ENCODE measurements around the gene GALNT6. TPM values are rescaled to one million over a fixed set of nuclear protein-coding genes. Genes with fewer than 3 reads are reported as not detected.

The GALNT6 gene
- total and polyA plus RNA-seq, 2 of the 13 experiments (the other 11 are each of a cell fraction or from before 2014, with no cell fraction given), result 1.0 to 1.1 TPM

DNA sequence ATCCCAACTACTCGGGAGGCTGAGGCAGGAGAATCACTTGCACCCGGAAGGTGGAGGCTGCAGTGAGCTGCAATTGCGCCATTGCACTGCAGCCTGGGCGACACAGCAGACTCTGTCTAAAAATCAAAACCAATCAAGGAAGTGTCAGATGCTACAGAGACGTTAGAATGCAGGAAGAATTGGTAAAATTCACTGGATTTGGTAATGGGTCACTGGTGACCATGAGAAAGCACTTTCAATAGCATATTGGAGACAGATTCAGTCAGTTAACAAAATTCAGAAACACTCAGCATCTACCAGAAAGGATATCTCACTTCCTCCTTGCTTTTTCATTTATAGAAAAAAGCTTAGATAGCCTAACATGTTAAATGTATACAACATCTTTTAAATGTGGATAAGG lies 84.7 kb downstream of the GALNT6 start:
- WGBS (ENCODE audit: low lambda C conversion rate), result 58% methylated on average over 5 of the region's 5 CpGs
- Histone ChIP-seq H3K9ac (ENCODE audit: insufficient read depth, low read depth, low read length) (no peak overlapping the region), H3K4me2 (ENCODE audit: low read depth, low read length) (no peak overlapping the region), H3K9me3 (ENCODE audit: low read length) (no peaks in the 10 kb centered on the region), H2AFZ (ENCODE audit: low read length) (no peak overlapping the region), H3K4me1 (ENCODE audit: insufficient read depth, low read length) (no peaks in the 10 kb centered on the region), H3K79me2 (ENCODE audit: insufficient read depth, low read length) (no peaks in the 10 kb centered on the region), H4K20me1 (ENCODE audit: insufficient read depth, low read length) (no peaks in the 10 kb centered on the region), H3K36me3 (replicated peaks in 1 of 2; ENCODE audit: control insufficient read depth in 1 of 2, insufficient read depth in 2 of 2, low read length in 2 of 2) (no peaks in the 10 kb centered on the region), H3K27ac (ENCODE audit: extremely low read length, insufficient read depth, low read length) (no peak overlapping the region), H3K4me3 (replicated peaks in 1 of 3; ENCODE audit: insufficient read depth in 1 of 3, low read depth in 2 of 3, low read length in 3 of 3) (no peak overlapping the region), H3K27me3 (ENCODE audit: control insufficient read depth in 1 of 2, insufficient read depth in 2 of 2, low read length in 2 of 2) (peaks cover 2 to 5% of the 10 kb centered on the region in 2 experiments; a peak in 2 of 5 replicates)
- FAIRE-seq (no peak), DNase-seq (ENCODE audit: low spot score) (no peak), ATAC-seq (no peak)
- POLR2A ChIA-PET, result no interaction called here
- intact Hi-C loops (cut with micrococcal nuclease; ENCODE audit: unreplicated experiment), result no loop called here
- no peak for TF ChIP-seq ZC3H13 (CRISPR knock-in tag; IDR thresholded peaks at IDR 0.05)
- TF ChIP-seq ZNF615 (CRISPR knock-in tag; IDR thresholded peaks at IDR 0.05; ENCODE audit: borderline replicate concordance), result no peak
- TF ChIP-seq, protein P1, sequence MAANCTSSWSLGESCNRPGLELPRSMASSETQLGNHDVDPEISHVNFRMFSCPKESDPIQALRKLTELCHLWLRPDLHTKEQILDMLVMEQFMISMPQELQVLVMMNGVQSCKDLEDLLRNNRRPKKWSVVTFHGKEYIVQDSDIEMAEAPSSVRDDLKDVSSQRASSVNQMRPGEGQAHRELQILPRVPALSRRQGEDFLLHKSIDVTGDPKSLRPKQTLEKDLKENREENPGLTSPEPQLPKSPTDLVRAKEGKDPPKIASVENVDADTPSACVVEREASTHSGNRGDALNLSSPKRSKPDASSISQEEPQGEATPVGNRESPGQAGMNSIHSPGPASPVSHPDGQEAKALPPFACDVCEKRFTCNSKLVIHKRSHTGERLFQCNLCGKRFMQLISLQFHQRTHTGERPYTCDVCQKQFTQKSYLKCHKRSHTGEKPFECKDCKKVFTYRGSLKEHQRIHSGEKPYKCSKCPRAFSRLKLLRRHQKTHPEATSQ (CRISPR knock-in tag; IDR thresholded peaks at IDR 0.05; ENCODE audit: borderline replicate concordance), result no peak
- TF ChIP-seq, protein P2, sequence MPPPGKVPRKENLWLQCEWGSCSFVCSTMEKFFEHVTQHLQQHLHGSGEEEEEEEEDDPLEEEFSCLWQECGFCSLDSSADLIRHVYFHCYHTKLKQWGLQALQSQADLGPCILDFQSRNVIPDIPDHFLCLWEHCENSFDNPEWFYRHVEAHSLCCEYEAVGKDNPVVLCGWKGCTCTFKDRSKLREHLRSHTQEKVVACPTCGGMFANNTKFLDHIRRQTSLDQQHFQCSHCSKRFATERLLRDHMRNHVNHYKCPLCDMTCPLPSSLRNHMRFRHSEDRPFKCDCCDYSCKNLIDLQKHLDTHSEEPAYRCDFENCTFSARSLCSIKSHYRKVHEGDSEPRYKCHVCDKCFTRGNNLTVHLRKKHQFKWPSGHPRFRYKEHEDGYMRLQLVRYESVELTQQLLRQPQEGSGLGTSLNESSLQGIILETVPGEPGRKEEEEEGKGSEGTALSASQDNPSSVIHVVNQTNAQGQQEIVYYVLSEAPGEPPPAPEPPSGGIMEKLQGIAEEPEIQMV (CRISPR knock-in tag; IDR thresholded peaks at IDR 0.05; ENCODE audit: low read depth), result no peak
- no peak for TF ChIP-seq RCOR2 (CRISPR knock-in tag; IDR thresholded peaks at IDR 0.05)
- TF ChIP-seq POGZ (CRISPR knock-in tag; IDR thresholded peaks at IDR 0.05), result no peak
- TF ChIP-seq, protein P3, sequence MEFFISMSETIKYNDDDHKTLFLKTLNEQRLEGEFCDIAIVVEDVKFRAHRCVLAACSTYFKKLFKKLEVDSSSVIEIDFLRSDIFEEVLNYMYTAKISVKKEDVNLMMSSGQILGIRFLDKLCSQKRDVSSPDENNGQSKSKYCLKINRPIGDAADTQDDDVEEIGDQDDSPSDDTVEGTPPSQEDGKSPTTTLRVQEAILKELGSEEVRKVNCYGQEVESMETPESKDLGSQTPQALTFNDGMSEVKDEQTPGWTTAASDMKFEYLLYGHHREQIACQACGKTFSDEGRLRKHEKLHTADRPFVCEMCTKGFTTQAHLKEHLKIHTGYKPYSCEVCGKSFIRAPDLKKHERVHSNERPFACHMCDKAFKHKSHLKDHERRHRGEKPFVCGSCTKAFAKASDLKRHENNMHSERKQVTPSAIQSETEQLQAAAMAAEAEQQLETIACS (CRISPR knock-in tag; IDR thresholded peaks at IDR 0.05), result no peak
- no peak for TF ChIP-seq PPARG (CRISPR knock-in tag; conservative IDR thresholded peaks at IDR 0.05)
- CTCF ChIA-PET (ENCODE audit: low intra/inter-chr PET ratio, low total read pairs), result no interaction called here
- in situ Hi-C loops (cut with HindIII; ENCODE audit: extremely low pct_ligation_motif_present, low pct_unique_long_range_greater_than_20kb), result no loop called here
- BruUV-seq (replicated peaks), result no TSS peak

Other genes starting within 250 kb of the GALNT6 start
- 10.0 and 17.4 TPM in 2 replicates for gene TFCP2, start 218.3 kb downstream of the GALNT6 start, total RNA-seq (2016; rRNA removed; fragmentation: Illumina TruSeq; extraction: Trizol)
- 5.7 and 7.6 TPM in 2 replicates for gene TFCP2, start 218.3 kb downstream of the GALNT6 start, polyA plus RNA-seq (2011; rRNA removed)
- gene POU6F1, start 173.3 kb downstream of the GALNT6 start, total RNA-seq (2016; rRNA removed; fragmentation: Illumina TruSeq; extraction: Trizol), result 0.41 and 0.51 TPM in 2 replicates
- gene POU6F1, start 173.3 kb downstream of the GALNT6 start, polyA plus RNA-seq (2011; rRNA removed), result 0.48 and 1.4 TPM in 2 replicates
- gene DAZAP2, start 152.6 kb downstream of the GALNT6 start, total RNA-seq (2016; rRNA removed; fragmentation: Illumina TruSeq; extraction: Trizol), result 64.5 and 84.2 TPM in 2 replicates
- 222 and 258 TPM in 2 replicates for gene DAZAP2, start 152.6 kb downstream of the GALNT6 start, polyA plus RNA-seq (2011; rRNA removed)
- gene SMAGP, start 121.0 kb downstream of the GALNT6 start, total RNA-seq (2016; rRNA removed; fragmentation: Illumina TruSeq; extraction: Trizol), result 9.2 and 9.4 TPM in 2 replicates
- 9.0 and 9.2 TPM in 2 replicates for gene SMAGP, start 121.0 kb downstream of the GALNT6 start, polyA plus RNA-seq (2011; rRNA removed)
- gene BIN2, start 67.2 kb downstream of the GALNT6 start, total RNA-seq (2016; rRNA removed; fragmentation: Illumina TruSeq; extraction: Trizol), result not detected in 2 replicates
- gene BIN2, start 67.2 kb downstream of the GALNT6 start, polyA plus RNA-seq (2011; rRNA removed), result not detected in 2 replicates
- gene CELA1, start 44.7 kb downstream of the GALNT6 start, total RNA-seq (2016; rRNA removed; fragmentation: Illumina TruSeq; extraction: Trizol), result not detected in 2 replicates
- not detected in 2 replicates for gene CELA1, start 44.7 kb downstream of the GALNT6 start, polyA plus RNA-seq (2011; rRNA removed)
- 0.07 TPM in 1 of 2 replicates, not detected in the other for gene SLC4A8, start 33.4 kb upstream of the GALNT6 start, total RNA-seq (2016; rRNA removed; fragmentation: Illumina TruSeq; extraction: Trizol)
- under 0.01 and 0.01 TPM in 2 replicates for gene SLC4A8, start 33.4 kb upstream of the GALNT6 start, polyA plus RNA-seq (2011; rRNA removed)
- gene SCN8A, start 199.8 kb upstream of the GALNT6 start, total RNA-seq (2016; rRNA removed; fragmentation: Illumina TruSeq; extraction: Trizol), result 0.46 and 1.4 TPM in 2 replicates
- 0.57 and 0.84 TPM in 2 replicates for gene SCN8A, start 199.8 kb upstream of the GALNT6 start, polyA plus RNA-seq (2011; rRNA removed)

All from HepG2 (cell line).